ENCODE data around the gene DNAH8.

DNA sequence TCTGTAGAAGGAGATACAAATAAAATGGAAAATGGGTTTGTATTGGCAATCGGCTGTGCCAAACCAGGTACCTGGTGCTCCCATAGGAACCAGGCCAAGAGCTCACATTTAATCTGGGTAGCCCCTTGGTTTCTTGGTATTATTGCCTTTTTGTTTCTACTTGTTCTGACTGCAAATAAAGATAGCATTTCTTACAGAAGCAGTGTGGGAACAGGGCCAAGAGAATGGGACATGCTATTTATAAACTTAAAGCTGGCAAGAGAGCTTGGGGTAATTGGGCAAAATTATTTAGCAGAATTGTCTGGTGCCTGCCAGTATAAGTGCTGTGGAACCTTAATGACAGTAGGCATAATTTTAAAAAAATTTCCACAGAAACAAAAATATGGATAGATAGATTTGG, 219.9 kb downstream of the DNAH8 start:
- TF ChIP-seq EZH2 (IDR thresholded peaks at IDR 0.05; ENCODE audit: low read length, unreplicated experiment) (no peak), EZH2phosphoT487 (IDR thresholded peaks at IDR 0.05; ENCODE audit: borderline replicate concordance, low read length) (no peak)
- TF ChIP-seq, protein P1, sequence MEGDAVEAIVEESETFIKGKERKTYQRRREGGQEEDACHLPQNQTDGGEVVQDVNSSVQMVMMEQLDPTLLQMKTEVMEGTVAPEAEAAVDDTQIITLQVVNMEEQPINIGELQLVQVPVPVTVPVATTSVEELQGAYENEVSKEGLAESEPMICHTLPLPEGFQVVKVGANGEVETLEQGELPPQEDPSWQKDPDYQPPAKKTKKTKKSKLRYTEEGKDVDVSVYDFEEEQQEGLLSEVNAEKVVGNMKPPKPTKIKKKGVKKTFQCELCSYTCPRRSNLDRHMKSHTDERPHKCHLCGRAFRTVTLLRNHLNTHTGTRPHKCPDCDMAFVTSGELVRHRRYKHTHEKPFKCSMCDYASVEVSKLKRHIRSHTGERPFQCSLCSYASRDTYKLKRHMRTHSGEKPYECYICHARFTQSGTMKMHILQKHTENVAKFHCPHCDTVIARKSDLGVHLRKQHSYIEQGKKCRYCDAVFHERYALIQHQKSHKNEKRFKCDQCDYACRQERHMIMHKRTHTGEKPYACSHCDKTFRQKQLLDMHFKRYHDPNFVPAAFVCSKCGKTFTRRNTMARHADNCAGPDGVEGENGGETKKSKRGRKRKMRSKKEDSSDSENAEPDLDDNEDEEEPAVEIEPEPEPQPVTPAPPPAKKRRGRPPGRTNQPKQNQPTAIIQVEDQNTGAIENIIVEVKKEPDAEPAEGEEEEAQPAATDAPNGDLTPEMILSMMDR (conservative IDR thresholded peaks at IDR 0.05; ENCODE audit: low read depth, low read length): no peak
